Activated T-cell treated with anti-CD3 and anti-CD28 coated beads for 1 hour (primary cell): ENCODE data around the gene ZNF574.

Experiments used
- DNase-seq: peaks from one replicate; pipeline ENCODE4 v3.0.0-alpha.2; 2020; ENCODE audit warnings: low read depth

Gene ZNF574

DNA sequence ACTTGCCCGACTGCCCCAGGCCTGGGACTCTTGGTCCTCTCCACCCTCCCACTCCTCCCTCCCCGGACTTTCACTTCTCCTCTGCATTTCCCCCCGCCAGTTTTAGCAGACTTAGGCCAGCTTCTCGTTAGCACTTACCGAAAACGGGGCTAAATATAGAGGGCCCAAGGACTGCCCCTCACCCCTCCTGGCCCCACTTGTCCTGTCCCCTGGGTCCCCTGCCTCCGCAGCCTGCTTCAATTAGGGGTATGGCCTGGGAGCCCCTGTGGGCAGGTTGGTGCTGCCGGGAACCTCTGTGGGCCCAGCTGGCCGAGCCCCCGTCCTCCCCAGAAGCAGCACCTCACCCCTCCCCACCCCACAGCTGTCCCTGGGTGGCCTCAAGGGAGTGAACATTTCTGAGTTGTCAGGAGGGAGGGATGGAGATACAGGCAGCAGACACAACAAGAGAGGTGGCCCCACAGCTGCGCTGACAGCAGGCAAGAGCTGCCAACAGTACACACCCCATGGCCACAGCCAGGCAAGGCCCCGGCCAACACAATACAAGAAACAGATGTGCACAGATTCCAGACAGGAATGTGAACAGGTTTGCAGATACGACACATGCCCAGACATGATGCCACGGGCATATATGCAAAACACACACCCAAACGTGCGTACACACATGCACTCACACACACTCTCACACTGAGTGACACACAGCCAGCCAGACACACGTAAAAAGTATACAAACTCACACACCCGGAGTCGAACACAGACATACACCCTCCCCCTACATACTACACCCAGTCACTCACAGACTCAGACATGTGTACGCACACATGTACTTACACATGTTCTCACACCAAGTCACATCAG is 53.7 kb downstream of the ZNF574 start:
- DNase-seq = no peak

DNA sequence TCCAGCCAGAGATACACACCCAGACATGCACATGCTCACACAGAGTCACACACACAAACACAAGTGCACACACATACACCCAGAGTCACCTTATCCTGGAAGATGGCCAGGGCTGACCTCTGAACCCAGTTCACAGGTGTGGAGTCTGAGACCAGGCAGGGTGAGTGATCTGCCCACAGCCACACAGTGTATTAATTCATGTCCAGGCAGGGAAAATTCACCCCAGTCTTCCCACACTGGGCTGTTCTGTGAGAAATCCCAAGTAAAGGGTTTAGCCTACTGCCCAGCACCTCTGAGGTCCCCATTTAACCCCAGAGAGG is 54.2 kb downstream of the ZNF574 start:
- no peak for DNase-seq
